ENCODE data around the gene AAK1.
"Not testable (repeated sequence)": the region's sequence is repeated elsewhere in the genome, so short reads cannot be mapped to it uniquely, and the experiment has no call there.

The AAK1 gene

GRCh38 chr2:69597843-69598610 is 45.5 kb downstream of the AAK1 start:
- no peak for DNase-seq (ENCODE audit: low spot score)

GRCh38 chr2:69597105-69597504 is 46.4 kb downstream of the AAK1 start:
- DNase-seq (ENCODE audit: low spot score), result no peak

GRCh38 chr2:69594341-69594740 is 49.2 kb downstream of the AAK1 start:
- DNase-seq (ENCODE audit: low spot score), result no peak

- DNase-seq (ENCODE audit: low spot score), result no peak
These were observed 51.0 kb downstream of the AAK1 start for GRCh38 chr2:69592511-69592910.

GRCh38 chr2:69589973-69590652 is 53.4 kb downstream of the AAK1 start:
- DNase-seq (ENCODE audit: low spot score), result no peak

- DNase-seq (ENCODE audit: low spot score), result no peak
These were observed 54.6 kb downstream of the AAK1 start for GRCh38 chr2:69588945-69589344.

- DNase-seq (ENCODE audit: low spot score), result no peak
These were observed 55.1 kb downstream of the AAK1 start for GRCh38 chr2:69588403-69588802.

- DNase-seq (ENCODE audit: low spot score), result no peak
These were observed 57.5 kb downstream of the AAK1 start for GRCh38 chr2:69585855-69586555.

- no peak for DNase-seq (ENCODE audit: low spot score)
These were observed 59.2 kb downstream of the AAK1 start for GRCh38 chr2:69584127-69584889.

GRCh38 chr2:69583321-69583833 is 60.2 kb downstream of the AAK1 start:
- DNase-seq (ENCODE audit: low spot score), result no peak

- DNase-seq (ENCODE audit: low spot score), result no peak
These were observed 60.9 kb downstream of the AAK1 start for GRCh38 chr2:69582582-69583176.

GRCh38 chr2:69581774-69582581 is 61.6 kb downstream of the AAK1 start:
- no peak for DNase-seq (ENCODE audit: low spot score)

- DNase-seq (ENCODE audit: low spot score), result no peak
These were observed 63.1 kb downstream of the AAK1 start for GRCh38 chr2:69580486-69580885.

GRCh38 chr2:69579536-69579935 is 64.0 kb downstream of the AAK1 start:
- DNase-seq (ENCODE audit: low spot score), result no peak

- DNase-seq (ENCODE audit: low spot score), result no peak
These were observed 65.4 kb downstream of the AAK1 start for GRCh38 chr2:69578198-69578540.

- no peak for DNase-seq (ENCODE audit: low spot score)
These were observed 65.9 kb downstream of the AAK1 start for GRCh38 chr2:69577467-69578197.

GRCh38 chr2:69576880-69577279 is 66.7 kb downstream of the AAK1 start:
- DNase-seq (ENCODE audit: low spot score), result no peak

GRCh38 chr2:69575926-69576325 is 67.6 kb downstream of the AAK1 start:
- no peak for DNase-seq (ENCODE audit: low spot score)

GRCh38 chr2:69575371-69575770 is 68.2 kb downstream of the AAK1 start:
- not testable (repeated sequence) for DNase-seq (ENCODE audit: low spot score)

- no peak for DNase-seq (ENCODE audit: low spot score)
These were observed 70.9 kb downstream of the AAK1 start for GRCh38 chr2:69572641-69573040.

All from HuH-7 (cell line).